GM12801 (cell line): ENCODE results near the gene SCIN.

ENCODE experiments used
- CTCF ChIP-seq: IDR thresholded peaks from one replicate; pipeline ENCODE4 v1.5.1; 2011; ENCODE audit warnings: control low read depth; ENCODE audit not compliant: insufficient read length; ENCODE audit errors: extremely low read depth

The SCIN gene

GRCh38 chr7:12564996-12565764, 5.3 kb upstream of the SCIN start:
- TF ChIP-seq CTCF = no peak

GRCh38 chr7:12565873-12566272, 4.6 kb upstream of the SCIN start:
- no peak for TF ChIP-seq CTCF

- no peak for TF ChIP-seq CTCF
These were observed 3.5 kb upstream of the SCIN start for GRCh38 chr7:12567015-12567414.

- TF ChIP-seq CTCF = no peak
These were observed 847 bp upstream of the SCIN start for GRCh38 chr7:12569673-12570072.

GRCh38 chr7:12570168-12570533, 369 bp upstream of the SCIN start:
- no peak for TF ChIP-seq CTCF

- TF ChIP-seq CTCF = no peak
These were observed 1.2 kb downstream of the SCIN start for GRCh38 chr7:12571691-12572090.

GRCh38 chr7:12572941-12573575, 2.5 kb downstream of the SCIN start:
- no peak for TF ChIP-seq CTCF
